ENCODE results near the gene PRPSAP2.

PRPSAP2 gene

GRCh38 chr17:18968945-18969887 is 111.3 kb downstream of the PRPSAP2 start:
- no peaks in the 10 kb centered on the region for H3F3A ChIP-seq (ENCODE audit: control insufficient read depth, insufficient read depth)
- H3K4me2 ChIP-seq (ENCODE audit: low read length): no peak overlapping the region
- peaks cover 5% of the 10 kb centered on the region; the same call in 1 of the 2 replicates for H3K36me3 ChIP-seq (ENCODE audit: control insufficient read depth, low read length)
- no peaks in the 10 kb centered on the region for H3K79me2 ChIP-seq (ENCODE audit: control insufficient read depth, low read length)
- no peaks in the 10 kb centered on the region for H3K9me2 ChIP-seq (replicated peaks; ENCODE audit: control insufficient read depth, low read length)
- H3K27me3 ChIP-seq (ENCODE audit: control insufficient read depth, low read length): no peaks in the 10 kb centered on the region
- no peaks in the 10 kb centered on the region for H4K20me1 ChIP-seq (ENCODE audit: control insufficient read depth, insufficient read depth, low read depth, low read length)
- no peak for TF ChIP-seq CTCF (IDR thresholded peaks at IDR 0.05; ENCODE audit: low read depth, low read length, poor library complexity, severe bottlenecking)
- TF ChIP-seq EZH2phosphoT487 (IDR thresholded peaks at IDR 0.05; ENCODE audit: borderline replicate concordance, low read length): no peak
- no peak overlapping the region for H3K27ac ChIP-seq (ENCODE audit: low read depth, low read length)
- H3K4me3 ChIP-seq (ENCODE audit: low read length): no peak overlapping the region
- peaks cover 6% of the 10 kb centered on the region; the same call in 1 of the 2 replicates for H3K4me1 ChIP-seq (ENCODE audit: control insufficient read depth, low read length)
- H3K9me3 ChIP-seq (ENCODE audit: control insufficient read depth, insufficient read depth, low read length): no peaks in the 10 kb centered on the region

GRCh38 chr17:18970582-18971480 is 112.9 kb downstream of the PRPSAP2 start:
- TF ChIP-seq CTCF (IDR thresholded peaks at IDR 0.05; ENCODE audit: low read depth, low read length, poor library complexity, severe bottlenecking): no peak
- TF ChIP-seq EZH2phosphoT487 (IDR thresholded peaks at IDR 0.05; ENCODE audit: borderline replicate concordance, low read length): no peak
- Histone ChIP-seq H3K4me2 (ENCODE audit: low read length) (no peak overlapping the region), H3K4me1 (ENCODE audit: control insufficient read depth, low read length) (peaks cover 6% of the 10 kb centered on the region; the same call in 1 of the 2 replicates), H3K27me3 (ENCODE audit: control insufficient read depth, low read length) (no peaks in the 10 kb centered on the region), H3K79me2 (ENCODE audit: control insufficient read depth, low read length) (no peaks in the 10 kb centered on the region), H3F3A (ENCODE audit: control insufficient read depth, insufficient read depth) (no peaks in the 10 kb centered on the region), H3K9me3 (ENCODE audit: control insufficient read depth, insufficient read depth, low read length) (no peaks in the 10 kb centered on the region), H3K4me3 (ENCODE audit: low read length) (no peak overlapping the region), H3K9me2 (replicated peaks; ENCODE audit: control insufficient read depth, low read length) (no peaks in the 10 kb centered on the region), H3K27ac (ENCODE audit: low read depth, low read length) (no peak overlapping the region), H3K36me3 (ENCODE audit: control insufficient read depth, low read length) (peaks cover 5% of the 10 kb centered on the region; the same call in 1 of the 2 replicates), H4K20me1 (ENCODE audit: control insufficient read depth, insufficient read depth, low read depth, low read length) (no peaks in the 10 kb centered on the region)

GRCh38 chr17:18971801-18972200 is 113.9 kb downstream of the PRPSAP2 start:
- Histone ChIP-seq H3K4me3 (ENCODE audit: low read length) (no peak overlapping the region), H3K79me2 (ENCODE audit: control insufficient read depth, low read length) (no peaks in the 10 kb centered on the region), H3F3A (ENCODE audit: control insufficient read depth, insufficient read depth) (no peaks in the 10 kb centered on the region), H3K27me3 (ENCODE audit: control insufficient read depth, low read length) (no peaks in the 10 kb centered on the region), H3K9me3 (ENCODE audit: control insufficient read depth, insufficient read depth, low read length) (no peaks in the 10 kb centered on the region), H3K27ac (ENCODE audit: low read depth, low read length) (no peak overlapping the region), H3K36me3 (ENCODE audit: control insufficient read depth, low read length) (peaks cover 5% of the 10 kb centered on the region; the same call in 1 of the 2 replicates), H3K9me2 (replicated peaks; ENCODE audit: control insufficient read depth, low read length) (no peaks in the 10 kb centered on the region), H3K4me2 (ENCODE audit: low read length) (no peak overlapping the region), H3K4me1 (ENCODE audit: control insufficient read depth, low read length) (peaks cover 6% of the 10 kb centered on the region; the same call in 1 of the 2 replicates), H4K20me1 (ENCODE audit: control insufficient read depth, insufficient read depth, low read depth, low read length) (no peaks in the 10 kb centered on the region)
- TF ChIP-seq CTCF (IDR thresholded peaks at IDR 0.05; ENCODE audit: low read depth, low read length, poor library complexity, severe bottlenecking) (no peak), EZH2phosphoT487 (IDR thresholded peaks at IDR 0.05; ENCODE audit: borderline replicate concordance, low read length) (no peak)

All from DOHH2 (cell line).